Caco-2 (cell line): ENCODE results near the gene SRRM2. TPM values are rescaled to one million over a fixed set of nuclear protein-coding genes. Genes with fewer than 3 reads are reported as not detected.

Source experiments
- BruUV-seq: library from RNA; stranded (reverse); fragments of 400-500 nt; replicated peaks from 2 replicates; lab custom pipeline; 2021; lab: Mats Ljungman, UMichigan
- CTCF ChIA-PET: fragments of 300-600 bp; sonication (Branson Sonifier 250); formaldehyde crosslinking; loops from one replicate; lab custom pipeline; 2022; ENCODE audit warnings: antibody characterized with exemption; lab: Charles Lee
- POLR2A ChIA-PET: fragments of 300-600 bp; sonication (Branson Sonifier 250); formaldehyde crosslinking; loops from one replicate; lab custom pipeline; 2022; ENCODE audit warnings: antibody characterized with exemption; lab: Charles Lee
- DNase-seq, 2 experiments: peaks; one replicate each; pipeline versions ENCODE4 v3.0.0 to v3.0.0-alpha.2; 2020 to 2022
- H3K27me3 ChIP-seq: replicated peaks from 2 replicates; pipeline ENCODE4 v1.6.0; 2011; ENCODE audit warnings: low read length; ENCODE audit not compliant: control insufficient read depth, insufficient read depth
- H3K36me3 ChIP-seq: 2 replicates; pipeline ENCODE4 v1.5.1; 2011; ENCODE audit warnings: low read length; ENCODE audit not compliant: control insufficient read depth, insufficient read depth
- H3K4me1 ChIP-seq: fragments of 250-450 bp; sonication (Bioruptor Pico); 2 replicates; pipeline ENCODE4 v1.5.1; 2020; ENCODE audit warnings: mild to moderate bottlenecking
- H3K4me3 ChIP-seq: 2 replicates; pipeline ENCODE4 v1.5.1; 2011; ENCODE audit warnings: low read depth, mild to moderate bottlenecking, control low read depth, low read length
- H3K9me3 ChIP-seq: fragments of 250-450 bp; sonication (Bioruptor Pico); 2 replicates; pipeline ENCODE4 v1.5.1; 2020; ENCODE audit warnings: mild to moderate bottlenecking, moderate library complexity
- H3K27ac Mint-ChIP-seq: one replicate; pipeline ENCODE4 v1.8.0; 2022; ENCODE audit warnings: mixed read lengths; ENCODE audit not compliant: unreplicated experiment
- H3K27me3 Mint-ChIP-seq: one replicate; pipeline ENCODE4 v1.8.0; 2022; ENCODE audit warnings: mixed read lengths; ENCODE audit not compliant: insufficient read depth, unreplicated experiment
- H3K36me3 Mint-ChIP-seq: one replicate; pipeline ENCODE4 v1.8.0; 2022; ENCODE audit warnings: mild to moderate bottlenecking, mixed read lengths; ENCODE audit not compliant: insufficient read depth, unreplicated experiment
- H3K4me1 Mint-ChIP-seq: one replicate; pipeline ENCODE4 v1.8.0; 2022; ENCODE audit warnings: low read depth, mixed read lengths; ENCODE audit not compliant: unreplicated experiment
- H3K4me3 Mint-ChIP-seq: one replicate; pipeline ENCODE4 v1.8.0; 2022; ENCODE audit warnings: mild to moderate bottlenecking, moderate library complexity, mixed read lengths; ENCODE audit not compliant: unreplicated experiment
- H3K9me3 Mint-ChIP-seq: one replicate; pipeline ENCODE4 v1.8.0; 2022; ENCODE audit warnings: mixed read lengths; ENCODE audit not compliant: unreplicated experiment
- intact Hi-C: fragments of 100-400 bp; cut with micrococcal nuclease; formaldehyde crosslinking; loops from one replicate; pipeline ENCODE4 v1.10.0; 2022; ENCODE audit not compliant: unreplicated experiment
- total RNA-seq: library from RNA; stranded (reverse); gene quantifications from 2 replicates; pipeline ENCODE4 v1.2.3, GENCODE V29; 2022
- TF ChIP-seq, protein P1 (sequence below), 2 experiments: fragments of 200-600 bp in 1 of 2; IDR thresholded peaks; 1 replicate in 1 of 2; 2 replicates in 1 of 2; pipeline versions ENCODE4 v1.5.1 to v1.8.0; 2011 to 2022; ENCODE audit warnings: antibody characterized with exemption in 1 of 2, control low read depth in 1 of 2, inconsistent platforms in 1 of 2, low read depth in 1 of 2, low read length in 1 of 2, mild to moderate bottlenecking in 1 of 2, moderate library complexity in 1 of 2; ENCODE audit not compliant: insufficient read depth in 1 of 2, severe bottlenecking in 1 of 2, unreplicated experiment in 1 of 2

The SRRM2 gene
- total RNA-seq, 1 experiment from 2014 or later = 332 TPM

GRCh38 chr16:2753733-2754020, 1.2 kb downstream of the SRRM2 start:
- H3K9me3 Mint-ChIP-seq = no peaks in the 10 kb centered on the region

GRCh38 chr16:2755158-2755557, 2.7 kb downstream of the SRRM2 start:
- no TSS peak for BruUV-seq
- peaks cover 93% of the 10 kb centered on the region for H3K36me3 Mint-ChIP-seq
- H3K4me3 Mint-ChIP-seq = peak overlapping the region; percentile 78
- POLR2A ChIA-PET = no interaction called here
- Histone ChIP-seq H3K4me3 (no peak overlapping the region), H3K9me3 (no peaks in the 10 kb centered on the region), H3K36me3 (peaks cover 7% of the 10 kb centered on the region), H3K4me1 (peaks cover 8% of the 10 kb centered on the region; the same call in 1 of the 2 replicates), H3K27me3 (no peaks in the 10 kb centered on the region)
- H3K27me3 Mint-ChIP-seq = no peaks in the 10 kb centered on the region
- H3K9me3 Mint-ChIP-seq = no peaks in the 10 kb centered on the region
- CTCF ChIA-PET = no interaction called here
- H3K27ac Mint-ChIP-seq = peak overlapping the region; percentile 21
- intact Hi-C loops = no loop called here
- TF ChIP-seq, protein P1, sequence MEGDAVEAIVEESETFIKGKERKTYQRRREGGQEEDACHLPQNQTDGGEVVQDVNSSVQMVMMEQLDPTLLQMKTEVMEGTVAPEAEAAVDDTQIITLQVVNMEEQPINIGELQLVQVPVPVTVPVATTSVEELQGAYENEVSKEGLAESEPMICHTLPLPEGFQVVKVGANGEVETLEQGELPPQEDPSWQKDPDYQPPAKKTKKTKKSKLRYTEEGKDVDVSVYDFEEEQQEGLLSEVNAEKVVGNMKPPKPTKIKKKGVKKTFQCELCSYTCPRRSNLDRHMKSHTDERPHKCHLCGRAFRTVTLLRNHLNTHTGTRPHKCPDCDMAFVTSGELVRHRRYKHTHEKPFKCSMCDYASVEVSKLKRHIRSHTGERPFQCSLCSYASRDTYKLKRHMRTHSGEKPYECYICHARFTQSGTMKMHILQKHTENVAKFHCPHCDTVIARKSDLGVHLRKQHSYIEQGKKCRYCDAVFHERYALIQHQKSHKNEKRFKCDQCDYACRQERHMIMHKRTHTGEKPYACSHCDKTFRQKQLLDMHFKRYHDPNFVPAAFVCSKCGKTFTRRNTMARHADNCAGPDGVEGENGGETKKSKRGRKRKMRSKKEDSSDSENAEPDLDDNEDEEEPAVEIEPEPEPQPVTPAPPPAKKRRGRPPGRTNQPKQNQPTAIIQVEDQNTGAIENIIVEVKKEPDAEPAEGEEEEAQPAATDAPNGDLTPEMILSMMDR (IDR thresholded peaks at IDR 0.05; ENCODE audit: insufficient read depth in 1 of 2, low read depth in 1 of 2, low read length in 1 of 2, severe bottlenecking in 1 of 2, unreplicated experiment in 1 of 2) = no peak
- H3K4me1 Mint-ChIP-seq = peaks cover 37% of the 10 kb centered on the region
- DNase-seq = no peak

More at GRCh38 chr16:2753733-2754020, 1.2 kb downstream of the SRRM2 start:
- intact Hi-C loops = loop anchor here (5.0 kb wide), 1 partner anchor 104 kb away; the partner anchor contains the start of gene PRSS22
- Mint-ChIP-seq H3K36me3 (peaks cover 78% of the 10 kb centered on the region), H3K27ac (peak overlapping the region; percentile 97), H3K4me3 (peak overlapping the region; percentile 78), H3K4me1 (peaks cover 34% of the 10 kb centered on the region), H3K27me3 (no peaks in the 10 kb centered on the region)
- CTCF ChIA-PET = interaction anchor here (1.0 kb wide), 1 partner anchor 21 kb away, joined by 3 read pairs; no protein-coding TSS in a partner anchor
- H3K4me3 ChIP-seq = peak overlapping the region; percentile 75
- TF ChIP-seq, protein P1 (IDR thresholded peaks at IDR 0.05; ENCODE audit: insufficient read depth in 1 of 2, low read depth in 1 of 2, low read length in 1 of 2, severe bottlenecking in 1 of 2, unreplicated experiment in 1 of 2) = no peak
- H3K9me3 ChIP-seq = no peaks in the 10 kb centered on the region
- H3K36me3 ChIP-seq = peaks cover 3% of the 10 kb centered on the region
- DNase-seq = no peak
- H3K4me1 ChIP-seq = peaks cover 8% of the 10 kb centered on the region; the same call in 1 of the 2 replicates
- H3K27me3 ChIP-seq = no peaks in the 10 kb centered on the region
- POLR2A ChIA-PET = interaction anchor here (0.9 kb wide), 1 partner anchor 20 kb away, joined by 3 read pairs; no protein-coding TSS in a partner anchor
- no TSS peak for BruUV-seq

GRCh38 chr16:2756288-2757015, 4.0 kb downstream of the SRRM2 start:
- H3K4me1 ChIP-seq = peaks cover 8% of the 10 kb centered on the region; the same call in 1 of the 2 replicates
- intact Hi-C loops = no loop called here
- peaks cover 99% of the 10 kb centered on the region for H3K36me3 Mint-ChIP-seq
- no peak for DNase-seq
- no TSS peak for BruUV-seq
- H3K4me1 Mint-ChIP-seq = peaks cover 37% of the 10 kb centered on the region
- POLR2A ChIA-PET = no interaction called here
- CTCF ChIA-PET = no interaction called here
- H3K27me3 ChIP-seq = no peaks in the 10 kb centered on the region
- H3K4me3 ChIP-seq = no peak overlapping the region
- TF ChIP-seq, protein P1 (IDR thresholded peaks at IDR 0.05; ENCODE audit: insufficient read depth in 1 of 2, low read depth in 1 of 2, low read length in 1 of 2, severe bottlenecking in 1 of 2, unreplicated experiment in 1 of 2) = no peak
- no peaks in the 10 kb centered on the region for H3K9me3 Mint-ChIP-seq
- peaks cover 10% of the 10 kb centered on the region for H3K36me3 ChIP-seq
- peak overlapping the region; percentile 3 for H3K4me3 Mint-ChIP-seq
- no peaks in the 10 kb centered on the region for H3K9me3 ChIP-seq
- no peaks in the 10 kb centered on the region for H3K27me3 Mint-ChIP-seq
- H3K27ac Mint-ChIP-seq = no peak overlapping the region
